NCI-H2081 treated with DMSO at 0.1 percent for 48 hours (cell line): ENCODE measurements around the gene CERS3.

Experiments used
- DNase-seq: peaks from one replicate; lab custom pipeline; 2025; lab: John Stamatoyannopoulos, UW

Gene CERS3

GRCh38 chr15:100529556-100529955, 806 bp upstream of the CERS3 start:
- DNase-seq: no peak

- DNase-seq: no peak
Observed at GRCh38 chr15:100526027-100526481, 2.7 kb downstream of the CERS3 start.

- no peak for DNase-seq
Observed at GRCh38 chr15:100525436-100525835, 3.3 kb downstream of the CERS3 start.

DNA sequence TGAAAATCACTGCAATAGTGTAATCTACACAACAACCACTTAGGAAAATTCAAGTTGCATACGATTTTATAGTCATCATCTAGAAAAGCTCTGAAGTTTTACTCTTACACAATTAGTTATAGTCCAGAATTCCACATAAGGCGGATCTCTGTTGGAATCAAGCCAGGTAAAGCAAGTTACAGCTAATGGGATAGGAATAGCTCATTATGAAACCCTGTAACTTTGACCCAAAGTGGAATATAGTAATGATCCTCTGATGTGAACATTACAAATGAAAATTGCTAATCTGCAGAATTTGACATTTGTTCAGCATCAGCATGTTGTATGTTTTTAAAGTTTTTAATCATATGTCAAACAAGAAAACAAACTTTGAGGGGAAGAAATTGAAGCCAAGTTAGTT, 4.4 kb downstream of the CERS3 start:
- DNase-seq: no peak

DNA sequence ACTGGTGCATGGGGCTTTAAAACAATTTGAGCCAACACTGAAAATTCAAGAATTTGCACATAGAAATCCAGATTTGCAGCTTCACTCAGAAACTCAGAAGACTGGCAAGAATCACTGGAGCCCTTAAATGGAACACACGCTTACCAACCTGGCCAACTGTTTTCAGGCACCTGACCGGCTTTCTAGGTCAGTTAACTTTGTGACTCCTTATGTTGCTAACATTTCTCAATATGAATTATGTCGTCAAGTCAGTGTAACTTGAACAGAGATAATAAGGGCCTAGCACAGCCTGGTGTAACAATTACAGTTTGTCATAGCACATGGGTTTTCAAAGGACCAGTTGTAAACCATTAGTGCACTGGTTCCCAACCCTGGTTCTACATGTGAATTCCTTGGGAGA, 6.8 kb downstream of the CERS3 start:
- DNase-seq: no peak

GRCh38 chr15:100520132-100520921, 8.4 kb downstream of the CERS3 start:
- no peak for DNase-seq

DNA sequence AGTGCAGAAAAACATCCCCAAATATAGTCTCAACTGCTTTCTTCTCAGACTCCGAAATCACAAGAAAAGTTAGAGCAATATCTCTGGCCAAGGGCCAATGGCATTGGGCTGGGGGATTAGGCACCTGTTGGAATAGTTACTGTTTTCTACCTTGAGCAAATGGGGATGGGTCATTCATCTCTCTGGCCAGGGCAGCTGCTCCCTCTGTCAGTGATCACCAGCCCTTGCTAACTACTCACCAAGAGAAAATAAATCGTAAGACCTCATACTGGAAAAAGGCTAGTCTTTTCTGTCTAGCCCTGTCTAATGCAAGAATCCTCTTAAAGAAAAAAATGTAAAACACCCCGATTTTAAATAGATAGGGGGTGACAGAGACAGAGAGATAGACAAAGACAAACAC, 10.9 kb downstream of the CERS3 start:
- no peak for DNase-seq

GRCh38 chr15:100516643-100517512, 11.9 kb downstream of the CERS3 start:
- DNase-seq: no peak

DNA sequence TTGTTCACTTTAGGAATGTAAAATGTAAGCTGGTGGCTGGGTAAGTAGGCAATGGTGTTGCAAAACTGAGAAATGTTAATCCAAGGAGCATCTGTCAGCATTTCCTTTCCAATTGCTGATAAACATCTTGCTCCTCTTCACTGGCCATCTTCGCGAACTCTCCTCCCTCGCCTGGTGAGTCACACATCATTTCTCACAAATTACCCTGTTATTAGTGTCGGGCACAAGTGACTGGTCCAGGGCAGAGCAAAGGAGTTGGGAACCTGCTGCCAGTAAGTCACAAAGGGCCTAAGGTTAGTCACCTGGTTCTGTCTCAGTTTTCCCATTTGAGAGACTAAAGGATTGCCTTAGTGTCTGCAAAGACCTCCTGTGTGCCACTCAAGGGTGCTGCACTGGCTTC, 13.0 kb downstream of the CERS3 start:
- no peak for DNase-seq

DNA sequence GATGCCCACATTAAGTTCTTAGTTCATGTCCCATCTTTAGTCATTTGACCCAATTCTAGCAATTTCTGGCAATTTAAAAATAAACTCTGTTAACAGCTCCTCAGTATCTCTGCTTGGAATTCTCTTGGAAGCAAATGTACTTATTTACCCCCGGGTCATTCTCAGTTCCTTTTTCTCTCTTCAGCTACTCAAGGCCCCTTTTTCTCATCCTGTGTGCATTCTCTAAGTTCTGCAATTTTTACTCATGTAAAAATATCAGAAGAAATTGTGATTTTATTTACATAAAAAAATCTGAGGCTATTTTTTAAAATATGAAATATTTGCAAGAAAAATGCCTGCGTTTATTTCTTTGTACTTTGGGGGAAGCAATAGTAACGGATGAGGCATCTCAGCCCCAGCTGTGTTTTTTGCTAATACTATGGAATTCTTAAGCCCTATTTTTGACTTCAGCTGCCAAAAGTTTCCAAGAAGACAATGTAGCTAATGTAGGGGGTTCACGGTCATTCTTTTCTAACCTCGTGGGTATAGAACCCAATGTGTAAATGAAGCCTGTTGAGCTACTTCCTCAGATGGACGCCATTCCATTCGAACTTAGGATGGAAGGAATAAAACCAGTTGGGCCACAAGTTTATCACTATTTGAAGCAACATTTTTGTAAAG, 20.0 kb downstream of the CERS3 start:
- DNase-seq: no peak

DNA sequence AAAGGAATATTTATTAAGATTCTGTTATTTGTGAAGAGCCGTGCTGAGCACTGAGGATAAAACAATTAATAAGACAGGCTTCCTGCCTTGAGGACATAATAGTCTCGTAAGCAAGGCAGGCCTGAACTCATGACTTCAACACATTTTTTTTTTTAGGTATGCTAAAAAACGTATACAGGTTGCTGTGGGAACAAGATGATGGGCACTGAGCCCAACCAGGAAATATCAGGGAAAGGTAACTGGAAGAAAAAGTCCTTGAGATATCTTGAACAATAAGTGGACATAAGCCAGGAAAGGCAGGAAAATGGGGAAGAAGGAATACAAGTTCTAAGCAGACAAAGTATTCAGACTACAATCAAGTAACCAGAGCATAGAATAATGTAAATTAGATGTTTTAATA, 26.1 kb downstream of the CERS3 start:
- no peak for DNase-seq

GRCh38 chr15:100501117-100501516, 27.6 kb downstream of the CERS3 start:
- DNase-seq: no peak

DNA sequence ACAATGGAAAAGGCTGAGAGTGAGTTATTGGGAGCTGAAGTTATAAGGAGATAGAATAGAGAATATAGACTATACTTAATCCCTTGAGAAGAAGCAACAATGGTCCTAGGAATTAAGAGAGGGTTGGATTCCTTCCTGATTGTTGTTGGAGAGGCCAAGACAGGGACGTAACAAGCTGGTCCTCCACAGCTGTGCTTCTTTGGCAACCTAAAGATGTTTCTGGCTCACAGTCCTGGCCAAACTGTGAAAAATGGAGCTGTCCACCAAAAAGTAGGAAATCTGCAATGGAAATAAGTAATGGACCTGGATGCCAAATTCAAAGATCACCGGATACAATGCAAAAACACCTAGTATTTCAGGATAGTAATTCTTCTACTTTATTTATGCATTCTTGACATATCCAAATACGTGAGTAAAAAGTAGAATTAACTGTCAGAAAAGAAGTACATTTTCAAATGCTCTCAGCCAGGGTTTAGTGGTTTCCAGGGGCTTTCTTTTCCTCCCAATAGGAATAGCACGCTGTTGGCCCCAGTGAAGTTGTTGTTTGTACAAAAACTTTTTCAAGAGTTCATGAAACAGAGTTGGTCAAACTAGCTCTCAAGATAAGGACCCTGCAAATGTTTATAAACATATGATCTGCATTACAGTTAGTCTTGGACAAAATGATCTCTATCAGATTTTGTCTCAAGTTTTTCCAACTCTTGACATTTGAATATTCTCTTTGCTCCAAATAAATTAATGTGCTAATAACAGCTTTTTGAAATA, 28.3 kb downstream of the CERS3 start:
- no peak for DNase-seq

- no peak for DNase-seq
Observed at GRCh38 chr15:100495861-100496260, 32.9 kb downstream of the CERS3 start.

- DNase-seq: no peak
Observed at GRCh38 chr15:100493213-100493612, 35.5 kb downstream of the CERS3 start.

DNA sequence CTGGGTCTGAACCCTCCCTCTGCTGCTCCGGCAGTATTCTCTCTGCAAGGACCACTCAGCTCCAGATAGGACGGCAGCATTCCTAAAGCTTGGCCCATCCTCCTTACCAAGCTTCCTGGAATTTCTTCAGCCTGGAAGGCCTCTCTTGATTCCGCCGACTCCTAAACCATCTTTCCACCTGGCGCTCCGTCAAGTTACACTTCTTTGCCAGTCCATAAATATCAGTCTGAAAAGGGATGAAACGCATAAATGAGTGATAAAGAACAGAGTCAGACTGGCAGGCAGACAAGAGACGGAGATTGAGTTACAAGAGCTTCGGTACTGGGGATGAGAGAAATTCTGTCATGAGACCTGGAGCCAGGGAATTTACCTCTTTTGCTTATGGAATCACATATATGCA, 44.3 kb downstream of the CERS3 start:
- DNase-seq: no peak

GRCh38 chr15:100483370-100483769, 45.4 kb downstream of the CERS3 start:
- no peak for DNase-seq

- DNase-seq: no peak
Observed at GRCh38 chr15:100476805-100477204, 51.9 kb downstream of the CERS3 start.

GRCh38 chr15:100472736-100473135, 56.0 kb downstream of the CERS3 start:
- DNase-seq: no peak

GRCh38 chr15:100471933-100472332, 56.8 kb downstream of the CERS3 start:
- DNase-seq: no peak

- DNase-seq: no peak
Observed at GRCh38 chr15:100468285-100468684, 60.5 kb downstream of the CERS3 start.

- no peak for DNase-seq
Observed at GRCh38 chr15:100466073-100466472, 62.7 kb downstream of the CERS3 start.
